Activated CD4-positive, alpha-beta memory T cell treated with anti-CD3 and anti-CD28 coated beads, Interleukin-2, amount 10 ng/mL, durations not matched to agents 7 days and 5 days (primary cell): Measurements from ENCODE around the gene PANK4. TPM values are rescaled to one million over a fixed set of nuclear protein-coding genes. Genes with fewer than 3 reads are reported as not detected.
"Not testable (repeated sequence)": the region's sequence is repeated elsewhere in the genome, so short reads cannot be mapped to it uniquely, and the experiment has no call there.

ENCODE experiments used
- CTCF ChIA-PET: fragments of 350-600 bp; sonication (Branson Sonifier 250); formaldehyde crosslinking; loops from one replicate; lab custom pipeline; 2021; ENCODE audit warnings: antibody characterized with exemption, inconsistent platforms; lab: Charles Lee
- POLR2A ChIA-PET: fragments of 350-600 bp; sonication (Branson Sonifier 250); formaldehyde crosslinking; loops from one replicate; lab custom pipeline; 2021; ENCODE audit warnings: antibody characterized with exemption; lab: Charles Lee
- DNase-seq: peaks from one replicate; pipeline ENCODE4 v3.0.0-alpha.2; 2020
- H3K27ac Mint-ChIP-seq: one replicate; pipeline ENCODE4 v1.8.0; 2021; ENCODE audit warnings: mild to moderate bottlenecking, mixed read lengths
- H3K27me3 Mint-ChIP-seq: one replicate; pipeline ENCODE4 v1.8.0; 2021; ENCODE audit warnings: mixed read lengths
- H3K36me3 Mint-ChIP-seq: one replicate; pipeline ENCODE4 v1.8.0; 2021; ENCODE audit warnings: low read depth, mixed read lengths
- H3K4me1 Mint-ChIP-seq: one replicate; pipeline ENCODE4 v1.8.0; 2021; ENCODE audit warnings: mixed read lengths
- H3K4me3 Mint-ChIP-seq: one replicate; pipeline ENCODE4 v1.8.0; 2021; ENCODE audit warnings: mild to moderate bottlenecking, mixed read lengths
- H3K9me3 Mint-ChIP-seq: one replicate; pipeline ENCODE4 v1.8.0; 2021; ENCODE audit warnings: mixed read lengths
- total RNA-seq, 2 experiments: library from RNA; stranded (reverse); gene quantifications; one replicate each; pipeline ENCODE4 v1.2.3, GENCODE V29; 2021

Gene PANK4
- total RNA-seq, 2 experiments from 2014 or later, result 71.7 to 72.6 TPM

GRCh38 chr1:2557482-2558400 lies 31.3 kb upstream of the PANK4 start:
- Mint-ChIP-seq H3K36me3 (peaks cover 43% of the 10 kb centered on the region), H3K4me3 (peak overlapping the region; percentile 95), H3K27ac (peak overlapping the region; percentile 95), H3K4me1 (peaks cover 46% of the 10 kb centered on the region), H3K27me3 (no peaks in the 10 kb centered on the region), H3K9me3 (no peaks in the 10 kb centered on the region)
- CTCF ChIA-PET, result interaction anchor here (2.0 to 2.8 kb wide), 2 partner anchors 11 to 27 kb away, joined by 27 to 32 read pairs; partner anchors contain the start of gene PRXL2B
- POLR2A ChIA-PET, result interaction anchor here (0.8 to 8.3 kb wide), 11 partner anchors 11 to 142 kb away, joined by 3 to 169 read pairs (median 15); partner anchors contain the start of genes HES5, PANK4 and PRXL2B
- DNase-seq, result no peak

GRCh38 chr1:2556678-2557481 lies 30.5 kb upstream of the PANK4 start:
- Mint-ChIP-seq H3K36me3 (peaks cover 40% of the 10 kb centered on the region), H3K4me1 (peaks cover 46% of the 10 kb centered on the region), H3K4me3 (peak overlapping the region; percentile 95), H3K9me3 (no peaks in the 10 kb centered on the region), H3K27ac (peak overlapping the region; percentile 95), H3K27me3 (no peaks in the 10 kb centered on the region)
- POLR2A ChIA-PET, result interaction anchor here (0.8 to 8.3 kb wide), 14 partner anchors 8 to 328 kb away, joined by 3 to 169 read pairs (median 8); partner anchors contain the start of genes HES5, PANK4 and PRXL2B
- peak; percentile 68 for DNase-seq
- CTCF ChIA-PET, result interaction anchor here (0.6 to 2.8 kb wide), 11 partner anchors 10 to 362 kb away, joined by 3 to 32 read pairs (median 5); partner anchors contain the start of genes FAAP20, PANK4 and PRXL2B

- Mint-ChIP-seq H3K27me3 (no peaks in the 10 kb centered on the region), H3K4me3 (peak within 1 kb of the TSS; percentile 95), H3K36me3 (peaks cover 37% of the 10 kb centered on the region), H3K27ac (peak within 1 kb of the TSS; percentile 95), H3K4me1 (peaks cover 44% of the 10 kb centered on the region), H3K9me3 (no peaks in the 10 kb centered on the region)
- POLR2A ChIA-PET, result interaction anchor here (0.7 to 8.3 kb wide), 19 partner anchors 9 to 327 kb away, joined by 3 to 169 read pairs (median 5); partner anchors contain the start of genes HES5, MORN1, PANK4 and PRXL2B
- DNase-seq, result peak; percentile 85
- CTCF ChIA-PET, result interaction anchor here (0.6 to 2.8 kb wide), 11 partner anchors 10 to 361 kb away, joined by 3 to 32 read pairs (median 5); partner anchors contain the start of genes FAAP20, PANK4 and PRXL2B
Observed at GRCh38 chr1:2556277-2556677, 29.9 kb upstream of the PANK4 start, which contains the start of gene TNFRSF14. Gene TNFRSF14, plus strand, starts transcription at chr1:2556371. Its CDS starts 294 bp downstream, at chr1:2556665.

DNA sequence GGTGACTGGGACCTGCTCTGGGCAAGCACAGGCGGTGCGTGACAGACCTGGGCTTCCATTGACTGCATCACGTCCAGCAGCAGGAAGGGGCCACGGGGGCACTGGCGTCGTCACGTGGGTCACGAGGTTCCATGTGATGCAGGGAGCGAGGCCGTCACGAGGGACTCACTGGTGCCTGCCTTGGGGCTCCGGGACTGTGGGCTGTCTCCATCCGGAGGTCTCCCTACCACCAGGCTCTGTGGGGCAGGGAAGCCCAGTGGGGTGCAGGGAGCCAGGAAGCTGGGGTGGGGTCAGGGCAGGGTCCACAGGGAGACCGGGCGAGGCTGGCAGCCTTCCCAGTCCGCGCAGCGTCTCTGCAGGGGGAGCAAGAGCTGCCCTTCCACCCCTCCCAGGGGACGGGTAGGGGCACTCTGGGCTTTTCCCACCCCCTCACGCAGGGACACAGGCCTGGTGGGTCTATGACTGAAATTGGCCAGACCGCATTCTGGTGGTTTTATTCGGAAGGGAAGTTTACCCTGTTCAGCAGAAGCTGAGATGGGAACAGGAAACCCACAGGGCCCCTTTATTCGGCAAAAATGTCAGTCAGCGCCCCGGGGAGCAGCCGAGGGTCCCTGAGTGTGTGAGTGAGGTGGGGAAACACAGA lies 29.4 kb upstream of the PANK4 start:
- Mint-ChIP-seq H3K36me3 (peaks cover 34% of the 10 kb centered on the region), H3K4me3 (peak overlapping the region; percentile 95), H3K27me3 (no peaks in the 10 kb centered on the region), H3K4me1 (peaks cover 48% of the 10 kb centered on the region), H3K27ac (peak overlapping the region; percentile 95), H3K9me3 (no peaks in the 10 kb centered on the region)
- POLR2A ChIA-PET, result interaction anchor here (0.7 to 8.3 kb wide), 18 partner anchors 9 to 326 kb away, joined by 3 to 169 read pairs (median 6); partner anchors contain the start of genes HES5, MORN1, PANK4 and PRXL2B
- CTCF ChIA-PET, result interaction anchor here (0.7 to 2.8 kb wide), 11 partner anchors 9 to 361 kb away, joined by 3 to 32 read pairs (median 5); partner anchors contain the start of genes FAAP20, PANK4 and PRXL2B
- DNase-seq, result peak; percentile 88

- POLR2A ChIA-PET, result interaction anchor here (0.7 to 8.3 kb wide), 6 partner anchors 8 to 141 kb away, joined by 3 to 169 read pairs (median 58); partner anchors contain the start of genes PANK4 and PRXL2B
- H3K4me1 Mint-ChIP-seq, result peaks cover 50% of the 10 kb centered on the region
Observed at GRCh38 chr1:2554621-2555387, 28.4 kb upstream of the PANK4 start.

DNA sequence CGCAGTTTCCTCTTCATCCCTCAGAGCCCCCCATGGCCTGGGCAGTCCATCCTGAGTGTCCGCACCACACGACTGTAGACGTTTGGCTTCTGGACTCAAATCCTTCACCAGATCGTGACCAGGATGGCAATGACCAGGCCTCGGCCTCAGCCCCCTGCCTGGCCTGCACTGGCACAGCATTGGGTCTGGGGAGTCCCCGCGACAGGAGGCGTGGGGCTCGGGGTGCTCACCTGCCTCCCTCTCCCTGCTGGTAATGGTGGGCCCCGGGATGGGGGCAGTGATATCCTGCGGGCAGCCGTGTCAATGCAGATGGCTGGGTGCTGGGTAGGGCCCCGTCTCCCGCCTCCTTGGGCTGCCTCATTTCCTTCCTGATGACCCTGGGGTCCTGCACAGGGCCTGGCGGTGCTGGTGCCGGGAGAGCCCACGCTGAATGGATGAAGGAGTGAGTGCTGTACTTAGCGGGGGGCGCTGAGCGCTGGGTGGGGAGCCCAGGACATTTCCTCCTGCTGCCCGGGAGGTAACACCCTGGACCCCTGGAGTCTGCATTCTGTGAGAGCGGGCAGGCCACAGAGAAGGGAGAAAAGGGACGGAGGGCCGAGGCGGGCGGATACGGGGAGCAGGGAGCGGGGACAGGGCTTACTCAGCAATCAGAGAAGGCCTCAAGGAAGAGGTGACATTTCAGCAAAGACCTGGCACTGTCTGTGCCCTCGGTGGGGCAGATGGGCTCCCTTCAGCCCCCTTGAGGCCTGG lies 27.6 kb upstream of the PANK4 start:
- POLR2A ChIA-PET, result interaction anchor here (2.9 to 5.1 kb wide), 3 partner anchors 7 to 31 kb away, joined by 34 to 169 read pairs (median 82); partner anchors contain the start of genes PANK4 and PRXL2B
- peak overlapping the region; percentile 95 for H3K27ac Mint-ChIP-seq

More at GRCh38 chr1:2554621-2555387, 28.4 kb upstream of the PANK4 start:
- CTCF ChIA-PET, result interaction anchor here (0.9 to 2.8 kb wide), 4 partner anchors 29 to 360 kb away, joined by 3 to 27 read pairs (median 8); partner anchors contain the start of genes FAAP20, PANK4 and PRXL2B
- DNase-seq, result peak; percentile 59
- no peaks in the 10 kb centered on the region for H3K27me3 Mint-ChIP-seq
- H3K4me3 Mint-ChIP-seq, result peak overlapping the region; percentile 95
- no peaks in the 10 kb centered on the region for H3K9me3 Mint-ChIP-seq
- H3K27ac Mint-ChIP-seq, result peak overlapping the region; percentile 95
- peaks cover 32% of the 10 kb centered on the region for H3K36me3 Mint-ChIP-seq

GRCh38 chr1:2553076-2553475 lies 26.7 kb upstream of the PANK4 start:
- Mint-ChIP-seq H3K4me1 (peaks cover 56% of the 10 kb centered on the region), H3K36me3 (peaks cover 25% of the 10 kb centered on the region)
- H3K4me3 Mint-ChIP-seq, CTCF ChIA-PET, POLR2A ChIA-PET, H3K9me3 Mint-ChIP-seq, H3K27me3 Mint-ChIP-seq, DNase-seq, H3K27ac Mint-ChIP-seq: not testable (repeated sequence)

More for the DNA sequence above, 27.6 kb upstream of the PANK4 start:
- no peak for DNase-seq
- peak overlapping the region; percentile 95 for H3K4me3 Mint-ChIP-seq
- H3K27me3 Mint-ChIP-seq, result no peaks in the 10 kb centered on the region
- CTCF ChIA-PET, result no interaction called here
- peaks cover 55% of the 10 kb centered on the region for H3K4me1 Mint-ChIP-seq
- H3K36me3 Mint-ChIP-seq, result peaks cover 29% of the 10 kb centered on the region
- H3K9me3 Mint-ChIP-seq, result no peaks in the 10 kb centered on the region

GRCh38 chr1:2552189-2552588 lies 25.8 kb upstream of the PANK4 start:
- ChIA-PET POLR2A (no interaction called here), CTCF (no interaction called here)
- Mint-ChIP-seq H3K27ac (no peak overlapping the region), H3K4me3 (no peak overlapping the region), H3K27me3 (no peaks in the 10 kb centered on the region), H3K4me1 (peaks cover 53% of the 10 kb centered on the region), H3K9me3 (no peaks in the 10 kb centered on the region), H3K36me3 (peaks cover 21% of the 10 kb centered on the region)
- DNase-seq, result no peak

- H3K36me3 Mint-ChIP-seq, result peaks cover 15% of the 10 kb centered on the region
- H3K27ac Mint-ChIP-seq, result peak overlapping the region; percentile 61
Observed at GRCh38 chr1:2551544-2551943, 25.1 kb upstream of the PANK4 start.

GRCh38 chr1:2550309-2550861 lies 24.0 kb upstream of the PANK4 start:
- H3K9me3 Mint-ChIP-seq, H3K36me3 Mint-ChIP-seq, DNase-seq, H3K27me3 Mint-ChIP-seq, CTCF ChIA-PET, H3K4me3 Mint-ChIP-seq: not testable (repeated sequence)
- peak overlapping the region; percentile 74 for H3K27ac Mint-ChIP-seq
- POLR2A ChIA-PET, result interaction anchor here (6.3 to 12.2 kb wide), 2 partner anchors 21 to 35 kb away, joined by 113 to 228 read pairs; partner anchors contain the start of genes HES5, PANK4 and PRXL2B
- peaks cover 44% of the 10 kb centered on the region for H3K4me1 Mint-ChIP-seq

More at GRCh38 chr1:2551544-2551943, 25.1 kb upstream of the PANK4 start:
- H3K9me3 Mint-ChIP-seq, H3K4me3 Mint-ChIP-seq, DNase-seq, H3K27me3 Mint-ChIP-seq, CTCF ChIA-PET, POLR2A ChIA-PET: not testable (repeated sequence)
- peaks cover 51% of the 10 kb centered on the region for H3K4me1 Mint-ChIP-seq
